22Rv1 (cell line): Measurements from ENCODE around the gene RBX1.

Experiments
- ZFX ChIP-seq: fragments of 450-650 bp; IDR thresholded peaks from 2 replicates; pipeline ENCODE4 v1.6.1; 2017; ENCODE audit warnings: antibody characterized with exemption, borderline replicate concordance
- TF ChIP-seq, protein P1 (sequence below): fragments of 450-650 bp; IDR thresholded peaks from 2 replicates; pipeline ENCODE4 v1.5.1; 2017; ENCODE audit warnings: mild to moderate bottlenecking

GRCh38 chr22:40975366-40975765 is 24.2 kb downstream of the RBX1 start:
- TF ChIP-seq, protein P1, sequence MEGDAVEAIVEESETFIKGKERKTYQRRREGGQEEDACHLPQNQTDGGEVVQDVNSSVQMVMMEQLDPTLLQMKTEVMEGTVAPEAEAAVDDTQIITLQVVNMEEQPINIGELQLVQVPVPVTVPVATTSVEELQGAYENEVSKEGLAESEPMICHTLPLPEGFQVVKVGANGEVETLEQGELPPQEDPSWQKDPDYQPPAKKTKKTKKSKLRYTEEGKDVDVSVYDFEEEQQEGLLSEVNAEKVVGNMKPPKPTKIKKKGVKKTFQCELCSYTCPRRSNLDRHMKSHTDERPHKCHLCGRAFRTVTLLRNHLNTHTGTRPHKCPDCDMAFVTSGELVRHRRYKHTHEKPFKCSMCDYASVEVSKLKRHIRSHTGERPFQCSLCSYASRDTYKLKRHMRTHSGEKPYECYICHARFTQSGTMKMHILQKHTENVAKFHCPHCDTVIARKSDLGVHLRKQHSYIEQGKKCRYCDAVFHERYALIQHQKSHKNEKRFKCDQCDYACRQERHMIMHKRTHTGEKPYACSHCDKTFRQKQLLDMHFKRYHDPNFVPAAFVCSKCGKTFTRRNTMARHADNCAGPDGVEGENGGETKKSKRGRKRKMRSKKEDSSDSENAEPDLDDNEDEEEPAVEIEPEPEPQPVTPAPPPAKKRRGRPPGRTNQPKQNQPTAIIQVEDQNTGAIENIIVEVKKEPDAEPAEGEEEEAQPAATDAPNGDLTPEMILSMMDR: no peak
- no peak for TF ChIP-seq ZFX
